Activated T-cell treated with anti-CD3 and anti-CD28 coated beads for 24 hours (primary cell): Measurements from ENCODE around the gene PDE6G.

Experiments
- DNase-seq: peaks from one replicate; pipeline ENCODE4 v3.0.0-alpha.2; 2020; ENCODE audit warnings: low read depth

Gene PDE6G

GRCh38 chr17:81662002-81662401 is 5.7 kb upstream of the PDE6G start:
- DNase-seq, result no peak

GRCh38 chr17:81660441-81660840 is 4.1 kb upstream of the PDE6G start:
- no peak for DNase-seq

DNA sequence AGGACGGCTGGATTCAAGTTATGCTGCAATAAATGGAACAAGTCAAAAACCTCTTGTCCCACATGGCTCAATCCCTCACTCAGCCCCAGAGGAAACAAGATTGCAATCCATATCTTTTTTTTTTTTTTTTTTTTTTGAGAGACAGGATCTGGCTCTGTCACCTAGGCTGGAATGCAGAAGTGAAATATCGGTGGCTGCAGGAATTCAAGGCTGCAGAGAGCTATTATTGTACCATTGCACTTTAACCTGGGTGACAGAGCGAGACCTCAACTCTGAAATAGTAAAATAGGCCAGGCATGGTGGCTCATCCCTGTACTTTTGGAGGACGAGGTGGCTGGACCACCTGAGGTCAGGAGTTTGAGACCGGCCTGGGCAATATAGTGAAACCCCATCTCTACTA is 2.7 kb upstream of the PDE6G start:
- no peak for DNase-seq

DNA sequence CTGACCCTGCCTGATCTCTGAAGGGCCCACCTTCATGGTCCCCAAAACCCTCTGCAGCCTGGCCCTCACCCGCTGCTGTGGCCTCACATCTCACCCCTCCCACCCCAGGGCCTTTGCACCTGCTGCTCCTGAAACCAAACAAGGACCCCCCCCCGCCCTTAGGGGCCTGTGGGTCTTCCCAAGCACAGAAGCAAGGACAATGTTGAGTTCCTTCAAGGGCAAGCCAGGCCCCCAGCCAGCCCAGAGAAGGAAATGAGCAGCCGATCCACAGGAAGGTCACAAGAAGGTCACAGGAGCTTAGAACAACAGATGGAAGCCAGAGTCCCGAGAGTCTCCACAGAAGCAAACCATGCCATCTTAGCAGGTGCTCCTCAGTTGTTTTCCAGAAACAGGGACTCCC is 493 bp upstream of the PDE6G start:
- no peak for DNase-seq

DNA sequence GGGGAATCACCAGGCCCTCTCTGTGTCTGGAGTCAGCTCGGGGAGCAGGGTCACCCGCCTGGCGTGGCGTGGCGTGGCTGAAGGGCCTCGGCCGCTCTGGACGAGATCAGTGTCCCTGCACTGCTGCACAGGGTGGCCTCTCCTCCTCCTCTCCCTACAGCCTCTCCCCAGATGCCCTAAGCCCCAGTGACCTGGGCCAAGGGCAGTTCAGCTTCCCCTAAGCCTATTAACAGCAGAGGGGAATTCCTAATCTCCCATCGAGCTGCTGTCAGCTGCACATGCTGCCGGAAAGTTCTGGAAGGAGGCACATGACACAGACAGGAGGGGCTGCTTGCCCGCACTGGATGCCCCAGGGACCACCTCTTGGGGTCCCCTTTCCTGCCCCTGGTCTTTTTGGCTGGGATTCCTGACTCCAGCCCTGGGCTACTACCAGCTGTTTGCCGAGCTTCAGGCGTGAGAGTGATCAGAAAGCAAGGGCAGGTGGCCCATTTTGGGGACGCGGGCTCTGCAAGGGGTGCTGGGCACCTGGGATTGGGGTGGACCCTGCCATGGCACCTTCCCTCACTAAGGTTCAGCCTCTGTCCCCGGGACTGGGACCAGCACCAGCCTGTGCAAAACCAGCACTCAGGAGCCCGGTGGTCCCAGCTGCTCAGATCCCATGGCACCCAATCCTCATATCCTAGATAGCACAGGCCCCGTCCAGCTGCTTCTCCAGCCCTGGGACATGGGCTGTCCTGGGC is 794 bp downstream of the PDE6G start:
- DNase-seq, result no peak

- no peak for DNase-seq
Measured at GRCh38 chr17:81652906-81653771, 3.2 kb downstream of the PDE6G start.

GRCh38 chr17:81651692-81652091 is 4.7 kb downstream of the PDE6G start:
- DNase-seq, result no peak

- no peak for DNase-seq
Measured at GRCh38 chr17:81650951-81651350, 5.4 kb downstream of the PDE6G start.

- no peak for DNase-seq
Measured at GRCh38 chr17:81648707-81649085, 7.6 kb downstream of the PDE6G start.

DNA sequence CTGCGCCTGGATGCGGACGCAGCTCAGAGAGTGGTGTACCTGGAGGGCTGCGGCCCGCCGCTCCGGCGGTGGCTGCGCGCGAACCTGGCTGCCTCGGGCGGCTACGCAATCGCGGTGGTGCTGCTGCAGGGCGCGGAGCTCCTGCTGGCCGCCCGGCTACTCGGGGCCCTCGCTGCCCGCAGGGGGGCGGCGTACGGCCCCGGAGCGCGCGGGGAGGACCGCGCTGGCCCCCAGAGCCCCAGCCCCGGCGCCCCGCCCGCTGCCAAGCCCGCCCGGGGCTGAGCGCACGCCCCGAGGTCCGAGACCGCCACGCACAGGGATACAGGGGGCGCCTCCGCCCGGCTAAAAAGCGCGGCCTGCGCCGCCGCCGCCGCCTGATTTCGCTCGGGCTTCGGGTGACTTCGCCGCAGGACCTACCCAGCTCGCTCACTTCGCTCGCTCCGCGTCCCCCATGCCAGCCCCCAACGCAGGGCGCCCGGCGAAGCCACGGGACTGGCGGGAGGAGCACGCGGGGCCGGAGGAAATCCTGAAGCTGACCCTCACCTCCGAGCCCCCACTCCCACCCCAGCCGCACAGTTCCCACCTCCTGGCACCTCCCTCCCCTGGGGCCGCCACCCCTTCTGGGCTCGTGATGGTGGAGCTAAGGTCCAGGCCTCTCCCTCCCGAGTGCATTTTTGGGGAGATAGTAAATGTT is 8.2 kb downstream of the PDE6G start:
- DNase-seq, result no peak

- DNase-seq, result no peak
Measured at GRCh38 chr17:81647640-81648012, 8.7 kb downstream of the PDE6G start.

GRCh38 chr17:81646869-81647600 is 9.3 kb downstream of the PDE6G start:
- DNase-seq, result no peak

DNA sequence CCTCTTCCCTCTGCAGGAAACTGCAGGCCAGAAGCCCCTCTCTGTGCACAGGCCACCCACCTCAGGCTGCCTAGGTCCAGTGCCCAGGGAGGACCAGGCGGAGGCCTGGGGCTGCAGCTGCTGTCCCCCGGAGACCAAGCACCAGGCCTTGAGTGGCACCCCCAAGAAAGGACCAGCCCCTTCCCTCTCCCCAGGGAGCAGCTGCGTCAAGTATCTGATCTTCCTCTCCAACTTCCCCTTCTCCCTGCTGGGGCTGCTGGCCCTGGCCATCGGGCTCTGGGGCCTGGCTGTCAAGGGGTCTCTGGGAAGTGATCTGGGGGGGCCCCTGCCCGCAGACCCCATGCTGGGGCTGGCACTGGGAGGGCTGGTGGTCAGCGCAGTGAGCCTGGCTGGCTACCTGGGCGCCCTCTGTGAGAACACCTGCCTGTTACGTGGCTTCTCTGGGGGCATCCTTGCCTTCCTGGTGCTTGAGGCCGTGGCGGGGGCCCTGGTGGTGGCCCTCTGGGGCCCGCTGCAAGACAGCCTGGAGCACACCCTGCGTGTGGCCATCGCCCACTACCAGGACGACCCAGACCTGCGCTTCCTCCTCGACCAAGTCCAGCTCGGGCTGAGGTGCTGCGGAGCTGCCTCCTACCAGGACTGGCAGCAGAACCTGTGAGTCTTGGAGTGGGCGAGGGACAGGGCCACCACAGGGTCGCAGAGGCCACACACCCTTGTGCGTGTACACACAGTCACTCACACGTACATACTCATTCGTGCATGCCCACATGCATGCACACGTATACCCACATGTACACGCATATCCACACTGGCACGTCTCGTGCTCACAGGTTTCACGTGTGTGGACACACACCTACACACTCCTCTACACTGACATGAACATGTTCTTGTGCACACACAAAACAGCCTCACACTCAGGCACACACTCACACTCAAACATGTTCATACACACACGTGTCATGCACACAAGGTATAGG is 11.1 kb downstream of the PDE6G start:
- DNase-seq, result no peak

GRCh38 chr17:81644496-81644895 is 11.8 kb downstream of the PDE6G start:
- DNase-seq, result no peak

DNA sequence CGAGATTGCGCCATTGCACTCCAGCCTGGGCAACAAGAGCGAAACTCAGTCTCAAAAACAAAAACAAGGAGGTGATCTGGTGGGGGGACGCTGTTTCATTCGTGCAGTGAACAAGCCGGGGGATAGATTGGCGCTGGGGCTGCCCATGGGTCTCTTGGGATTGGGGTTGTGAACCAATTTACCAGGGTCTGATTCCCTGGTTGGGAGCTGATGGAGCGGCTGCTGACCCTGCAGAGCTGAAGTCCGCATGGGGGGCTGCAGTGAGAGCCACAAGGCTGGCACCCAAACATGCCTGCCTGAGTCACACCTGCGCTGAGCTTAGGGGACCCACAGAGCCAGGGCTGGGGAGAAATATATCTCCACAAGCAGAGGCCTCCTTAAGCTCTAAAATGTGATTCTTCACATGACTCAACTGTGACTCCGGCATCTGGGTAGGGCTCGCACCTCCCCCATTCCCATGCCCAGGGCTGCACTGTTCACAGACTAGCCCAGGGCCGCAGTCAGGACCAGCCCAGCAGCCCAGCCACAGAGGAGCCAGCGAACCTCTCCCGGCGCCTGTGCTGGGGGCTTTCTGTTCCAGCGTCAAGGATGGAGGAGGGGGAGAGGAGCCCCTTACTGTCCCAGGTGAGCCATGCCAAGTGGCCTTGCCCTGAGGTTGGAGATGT is 14.4 kb downstream of the PDE6G start:
- no peak for DNase-seq

DNA sequence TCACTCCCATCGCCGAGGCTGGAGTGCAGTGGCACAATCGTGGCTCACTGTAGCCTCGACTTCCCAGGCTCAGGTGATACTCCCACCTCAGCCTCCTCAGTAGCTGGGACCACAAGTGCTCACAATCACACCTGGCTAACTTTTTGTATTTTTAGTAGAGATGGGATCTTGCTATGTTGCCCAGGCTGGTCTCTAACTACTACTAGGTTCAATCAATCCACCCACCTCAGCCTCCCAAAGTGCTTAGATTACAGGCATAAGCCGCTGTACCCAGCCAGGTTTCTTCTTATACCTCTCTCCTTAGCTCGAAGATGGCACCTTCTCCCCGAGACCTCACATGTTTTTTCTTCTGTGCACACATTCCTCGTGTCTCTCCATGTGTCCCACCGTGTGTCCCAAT is 16.3 kb downstream of the PDE6G start:
- no peak for DNase-seq

DNA sequence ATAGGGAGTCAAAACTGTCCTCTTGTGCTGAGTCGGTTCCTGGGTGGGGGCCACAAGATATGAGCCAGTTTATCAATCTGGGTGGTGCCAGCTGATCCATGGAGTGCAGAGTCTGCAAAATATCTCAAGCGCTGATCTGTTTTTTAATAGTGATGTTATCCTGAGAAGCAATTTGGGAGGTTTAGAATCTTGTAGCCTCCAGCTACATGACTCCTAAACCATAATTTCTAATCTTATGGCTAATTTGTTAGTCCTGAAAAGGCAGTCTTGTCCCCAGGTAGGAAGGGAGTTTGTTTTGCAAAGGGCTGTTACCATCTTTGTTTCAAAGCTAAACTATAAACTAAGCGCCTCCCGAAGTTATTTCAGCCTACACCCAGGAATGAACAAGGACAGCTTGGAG is 17.7 kb downstream of the PDE6G start:
- no peak for DNase-seq

DNA sequence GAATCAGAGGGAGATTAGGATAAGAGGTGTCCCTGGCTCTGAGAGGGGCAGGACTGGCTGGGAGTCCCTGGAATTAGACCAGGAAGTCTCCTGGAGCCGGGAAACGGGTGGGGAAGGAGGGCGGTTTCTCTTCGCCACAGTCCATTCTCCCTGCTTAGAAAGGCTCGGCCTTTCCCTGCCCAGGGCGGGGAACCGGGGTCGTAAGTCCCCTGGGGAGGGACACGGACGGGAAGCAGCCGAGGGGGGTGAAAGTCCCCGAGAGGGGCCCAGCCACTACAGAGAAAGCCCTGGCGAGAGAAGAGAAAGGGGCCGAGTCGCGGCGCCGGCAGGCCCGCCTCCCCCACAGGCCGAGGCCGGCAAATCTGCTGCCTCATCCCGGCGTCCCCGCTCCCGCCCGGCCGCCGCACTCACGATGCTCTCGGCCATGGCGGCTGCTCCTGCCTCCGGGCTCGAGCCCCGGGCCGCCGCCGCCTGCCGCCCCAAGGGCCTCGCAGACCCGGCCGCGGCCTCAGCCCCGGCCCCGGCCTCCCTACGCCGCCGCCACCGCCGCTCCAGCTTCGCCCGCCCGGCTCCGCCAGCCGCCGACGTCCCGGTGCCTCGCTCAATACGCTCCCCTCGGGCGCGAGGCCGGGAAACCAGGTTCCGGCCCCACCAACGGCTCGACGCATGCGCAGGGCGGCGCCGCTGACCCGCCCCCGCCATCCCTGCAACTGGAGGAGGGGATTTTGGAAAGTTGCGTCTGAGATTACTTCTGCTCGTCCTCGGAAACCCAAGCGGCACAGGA is 19.6 kb downstream of the PDE6G start, which contains the start of the genes NPLOC4 and TSPAN10:
Gene NPLOC4, minus strand, starts transcription at position 608 of the 784 bp plus-strand sequence. Its CDS starts 182 bp downstream, at position 426.
Gene TSPAN10, plus strand, starts transcription at position 692 of the 784 bp plus-strand sequence. CDS start 5,217 bp downstream, outside the sequence.
- DNase-seq, result peak; percentile 81

DNA sequence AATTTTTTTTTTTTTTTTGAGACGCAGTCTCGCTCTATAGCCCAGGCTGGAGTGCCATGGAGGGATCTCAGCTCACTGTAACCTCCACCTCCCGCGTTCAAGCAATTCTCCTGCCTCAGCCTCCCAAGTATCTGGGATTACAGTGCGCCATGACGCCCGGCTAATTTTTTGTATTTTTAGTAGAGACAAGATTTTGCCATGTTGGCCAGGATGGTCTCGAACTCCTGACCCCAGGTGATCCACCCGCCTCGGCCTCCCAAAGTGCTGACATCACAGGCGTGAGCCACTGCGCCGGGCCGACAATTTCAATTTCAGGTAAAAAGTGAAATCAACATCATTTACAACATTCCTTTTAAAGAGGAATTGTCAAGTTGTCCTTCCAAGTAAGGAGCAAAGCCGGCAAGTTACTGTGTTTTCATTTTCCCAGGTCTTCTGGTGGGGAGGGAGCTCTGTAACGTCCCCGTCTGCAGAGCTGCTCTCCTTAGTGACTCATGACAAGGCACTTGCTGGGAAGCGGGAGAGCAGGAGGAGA is 20.3 kb downstream of the PDE6G start:
- no peak for DNase-seq
